ENCODE measurements around the gene SSR3.

DNA sequence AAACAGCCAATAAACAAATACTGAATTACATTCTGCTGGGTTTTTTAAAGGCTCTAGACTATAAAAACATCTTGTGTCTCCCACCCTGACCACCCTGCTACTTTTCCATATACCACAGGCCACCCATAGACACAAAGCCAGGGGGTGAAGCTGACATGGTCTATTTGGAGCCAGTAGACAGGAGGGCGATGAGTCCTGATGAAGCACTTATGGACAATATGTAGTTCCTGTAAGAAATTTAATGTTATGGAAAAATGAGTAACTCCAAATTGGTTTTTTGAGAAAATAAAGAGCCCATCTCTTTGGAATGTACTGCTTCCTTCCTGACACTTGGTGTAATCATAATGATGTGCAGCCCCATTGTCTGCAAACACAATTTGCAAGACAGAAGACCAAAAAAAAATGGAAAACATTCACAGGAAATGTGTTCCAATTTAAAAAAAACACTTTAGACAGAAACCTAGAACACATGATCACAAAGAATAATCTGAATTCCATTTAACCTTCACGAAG is 11.8 kb downstream of the SSR3 start:
- TF ChIP-seq, protein P1, sequence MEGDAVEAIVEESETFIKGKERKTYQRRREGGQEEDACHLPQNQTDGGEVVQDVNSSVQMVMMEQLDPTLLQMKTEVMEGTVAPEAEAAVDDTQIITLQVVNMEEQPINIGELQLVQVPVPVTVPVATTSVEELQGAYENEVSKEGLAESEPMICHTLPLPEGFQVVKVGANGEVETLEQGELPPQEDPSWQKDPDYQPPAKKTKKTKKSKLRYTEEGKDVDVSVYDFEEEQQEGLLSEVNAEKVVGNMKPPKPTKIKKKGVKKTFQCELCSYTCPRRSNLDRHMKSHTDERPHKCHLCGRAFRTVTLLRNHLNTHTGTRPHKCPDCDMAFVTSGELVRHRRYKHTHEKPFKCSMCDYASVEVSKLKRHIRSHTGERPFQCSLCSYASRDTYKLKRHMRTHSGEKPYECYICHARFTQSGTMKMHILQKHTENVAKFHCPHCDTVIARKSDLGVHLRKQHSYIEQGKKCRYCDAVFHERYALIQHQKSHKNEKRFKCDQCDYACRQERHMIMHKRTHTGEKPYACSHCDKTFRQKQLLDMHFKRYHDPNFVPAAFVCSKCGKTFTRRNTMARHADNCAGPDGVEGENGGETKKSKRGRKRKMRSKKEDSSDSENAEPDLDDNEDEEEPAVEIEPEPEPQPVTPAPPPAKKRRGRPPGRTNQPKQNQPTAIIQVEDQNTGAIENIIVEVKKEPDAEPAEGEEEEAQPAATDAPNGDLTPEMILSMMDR (IDR thresholded peaks at IDR 0.05): no peak
- no peak for TF ChIP-seq POLR2A (IDR thresholded peaks at IDR 0.05)
